ENCODE measurements around the gene ZNF24.

GRCh38 chr18:35376742-35377695, 32.8 kb upstream of the ZNF24 start, which contains the start of gene ZNF396:
- no peak for TF ChIP-seq EP300 (IDR thresholded peaks at IDR 0.05; ENCODE audit: low read depth)
- no peak for TF ChIP-seq CTCF (IDR thresholded peaks at IDR 0.05)
- peak; percentile 45 for TF ChIP-seq POLR2A (IDR thresholded peaks at IDR 0.05)
